ENCODE data around the gene GPR18. TPM values are rescaled to one million over a fixed set of nuclear protein-coding genes. Genes with fewer than 3 reads are reported as not detected.

GPR18 gene
- total RNA-seq, 2 experiments from 2014 or later: 19.7 to 25.4 TPM

- no peaks in the 10 kb centered on the region for H3K27me3 Mint-ChIP-seq
- ChIA-PET CTCF (interaction anchor here (0.9 to 1.2 kb wide), 3 partner anchors 15 to 137 kb away, joined by 3 to 5 read pairs (median 3); no protein-coding TSS in a partner anchor), POLR2A (interaction anchor here (0.5 to 0.7 kb wide), 2 partner anchors 26 to 43 kb away, joined by 3 read pairs; no protein-coding TSS in a partner anchor)
- no peak for DNase-seq
- peaks cover 57% of the 10 kb centered on the region for H3K36me3 Mint-ChIP-seq (ENCODE audit: low read depth)
- H3K4me1 Mint-ChIP-seq: peaks cover 82% of the 10 kb centered on the region
- peak overlapping the region; percentile 76 for H3K27ac Mint-ChIP-seq
- no peaks in the 10 kb centered on the region for H3K9me3 Mint-ChIP-seq
- H3K4me3 Mint-ChIP-seq: no peak overlapping the region
Observed at GRCh38 chr13:99299920-99300341, 41.8 kb upstream of the GPR18 start.

GRCh38 chr13:99299256-99299919, 41.2 kb upstream of the GPR18 start:
- ChIA-PET CTCF (interaction anchor here (0.9 to 2.9 kb wide), 4 partner anchors 9 to 138 kb away, joined by 3 to 9 read pairs (median 4); no protein-coding TSS in a partner anchor), POLR2A (interaction anchor here (0.5 to 0.7 kb wide), 2 partner anchors 26 to 42 kb away, joined by 3 read pairs; no protein-coding TSS in a partner anchor)
- Mint-ChIP-seq H3K36me3 (ENCODE audit: low read depth) (peaks cover 57% of the 10 kb centered on the region), H3K4me3 (no peak overlapping the region), H3K27me3 (no peaks in the 10 kb centered on the region), H3K9me3 (no peaks in the 10 kb centered on the region), H3K4me1 (peaks cover 80% of the 10 kb centered on the region), H3K27ac (peak overlapping the region; percentile 76)
- DNase-seq: no peak

- H3K9me3 Mint-ChIP-seq: no peaks in the 10 kb centered on the region
- ChIA-PET POLR2A (interaction anchor here (0.6 kb wide), 1 partner anchor 24 kb away, joined by 3 read pairs; no protein-coding TSS in a partner anchor), CTCF (interaction anchor here (1.4 to 2.9 kb wide), 2 partner anchors 10 to 33 kb away, joined by 3 to 9 read pairs; no protein-coding TSS in a partner anchor)
- peak overlapping the region; percentile 94 for H3K27ac Mint-ChIP-seq
- peaks cover 80% of the 10 kb centered on the region for H3K4me1 Mint-ChIP-seq
- H3K27me3 Mint-ChIP-seq: no peaks in the 10 kb centered on the region
- no peak for DNase-seq
- H3K4me3 Mint-ChIP-seq: peak overlapping the region; percentile 63
- H3K36me3 Mint-ChIP-seq (ENCODE audit: low read depth): peaks cover 60% of the 10 kb centered on the region
Observed at GRCh38 chr13:99298056-99298455, 39.9 kb upstream of the GPR18 start.

- CTCF ChIA-PET: interaction anchor here (0.8 to 2.9 kb wide), 8 partner anchors 11 to 219 kb away, joined by 3 to 9 read pairs (median 3); no protein-coding TSS in a partner anchor
- POLR2A ChIA-PET: interaction anchor here (0.6 kb wide), 1 partner anchor 25 kb away, joined by 3 read pairs; no protein-coding TSS in a partner anchor
- peak overlapping the region; percentile 94 for H3K27ac Mint-ChIP-seq
- DNase-seq: no peak
- H3K4me1 Mint-ChIP-seq: peaks cover 76% of the 10 kb centered on the region
- peaks cover 58% of the 10 kb centered on the region for H3K36me3 Mint-ChIP-seq (ENCODE audit: low read depth)
- peak overlapping the region; percentile 63 for H3K4me3 Mint-ChIP-seq
- no peaks in the 10 kb centered on the region for H3K27me3 Mint-ChIP-seq
- no peaks in the 10 kb centered on the region for H3K9me3 Mint-ChIP-seq
Observed at GRCh38 chr13:99297331-99297730, 39.2 kb upstream of the GPR18 start.

- POLR2A ChIA-PET: interaction anchor here (0.6 kb wide), 1 partner anchor 70 kb away, joined by 3 read pairs; no protein-coding TSS in a partner anchor
- peak; percentile 37 for DNase-seq
Observed at GRCh38 chr13:99296398-99296797, 38.2 kb upstream of the GPR18 start.

GRCh38 chr13:99295488-99296252, 37.5 kb upstream of the GPR18 start:
- Mint-ChIP-seq H3K36me3 (ENCODE audit: low read depth) (peaks cover 62% of the 10 kb centered on the region), H3K4me3 (peak overlapping the region; percentile 52), H3K4me1 (peaks cover 73% of the 10 kb centered on the region), H3K27ac (peak overlapping the region; percentile 94), H3K27me3 (no peaks in the 10 kb centered on the region), H3K9me3 (no peaks in the 10 kb centered on the region)
- ChIA-PET POLR2A (no interaction called here), CTCF (interaction anchor here (0.8 to 1.8 kb wide), 5 partner anchors 21 to 141 kb away, joined by 3 to 7 read pairs (median 4); no protein-coding TSS in a partner anchor)
- no peak for DNase-seq

More at GRCh38 chr13:99296398-99296797, 38.2 kb upstream of the GPR18 start:
- peaks cover 70% of the 10 kb centered on the region for H3K4me1 Mint-ChIP-seq
- peaks cover 57% of the 10 kb centered on the region for H3K36me3 Mint-ChIP-seq (ENCODE audit: low read depth)
- peak overlapping the region; percentile 94 for H3K27ac Mint-ChIP-seq
- CTCF ChIA-PET: interaction anchor here (0.8 to 2.9 kb wide), 9 partner anchors 10 to 220 kb away, joined by 3 to 9 read pairs (median 3); no protein-coding TSS in a partner anchor
- no peaks in the 10 kb centered on the region for H3K27me3 Mint-ChIP-seq
- H3K4me3 Mint-ChIP-seq: peak overlapping the region; percentile 63
- H3K9me3 Mint-ChIP-seq: no peaks in the 10 kb centered on the region

- CTCF ChIA-PET: interaction anchor here (1.8 kb wide), 1 partner anchor 25 kb away, joined by 4 read pairs; no protein-coding TSS in a partner anchor
- Mint-ChIP-seq H3K27ac (peak overlapping the region; percentile 94), H3K36me3 (ENCODE audit: low read depth) (peaks cover 63% of the 10 kb centered on the region), H3K9me3 (no peaks in the 10 kb centered on the region), H3K4me1 (peaks cover 72% of the 10 kb centered on the region), H3K4me3 (peak overlapping the region; percentile 52), H3K27me3 (no peaks in the 10 kb centered on the region)
- POLR2A ChIA-PET: no interaction called here
- DNase-seq: no peak
Observed at GRCh38 chr13:99294958-99295357, 36.8 kb upstream of the GPR18 start.

- ChIA-PET POLR2A (no interaction called here), CTCF (interaction anchor here (1.8 kb wide), 1 partner anchor 24 kb away, joined by 4 read pairs; no protein-coding TSS in a partner anchor)
- Mint-ChIP-seq H3K27ac (peak overlapping the region; percentile 9), H3K4me3 (no peak overlapping the region), H3K9me3 (no peaks in the 10 kb centered on the region), H3K27me3 (no peaks in the 10 kb centered on the region), H3K36me3 (ENCODE audit: low read depth) (peaks cover 68% of the 10 kb centered on the region), H3K4me1 (peaks cover 73% of the 10 kb centered on the region)
- no peak for DNase-seq
Observed at GRCh38 chr13:99294198-99294597, 36.0 kb upstream of the GPR18 start.

GRCh38 chr13:99293178-99293577, 35.0 kb upstream of the GPR18 start:
- peaks cover 75% of the 10 kb centered on the region for H3K4me1 Mint-ChIP-seq
- no peak for DNase-seq
- H3K36me3 Mint-ChIP-seq (ENCODE audit: low read depth): peaks cover 70% of the 10 kb centered on the region
- POLR2A ChIA-PET: no interaction called here
- H3K27me3 Mint-ChIP-seq: no peaks in the 10 kb centered on the region
- no peaks in the 10 kb centered on the region for H3K9me3 Mint-ChIP-seq
- H3K27ac Mint-ChIP-seq: peak overlapping the region; percentile 34
- CTCF ChIA-PET: interaction anchor here (1.0 to 1.4 kb wide), 3 partner anchors 9 to 143 kb away, joined by 4 to 9 read pairs (median 8); no protein-coding TSS in a partner anchor
- H3K4me3 Mint-ChIP-seq: no peak overlapping the region

- H3K27ac Mint-ChIP-seq: peak overlapping the region; percentile 68
- peaks cover 79% of the 10 kb centered on the region for H3K4me1 Mint-ChIP-seq
- ChIA-PET POLR2A (no interaction called here), CTCF (interaction anchor here (0.6 to 1.0 kb wide), 2 partner anchors 146 to 779 kb away, joined by 3 to 5 read pairs; no protein-coding TSS in a partner anchor)
- H3K9me3 Mint-ChIP-seq: no peaks in the 10 kb centered on the region
- H3K4me3 Mint-ChIP-seq: no peak overlapping the region
- no peaks in the 10 kb centered on the region for H3K27me3 Mint-ChIP-seq
- H3K36me3 Mint-ChIP-seq (ENCODE audit: low read depth): peaks cover 68% of the 10 kb centered on the region
- no peak for DNase-seq
Observed at GRCh38 chr13:99290894-99291293, 32.7 kb upstream of the GPR18 start.

GRCh38 chr13:99289674-99290337, 31.6 kb upstream of the GPR18 start:
- peak overlapping the region; percentile 66 for H3K27ac Mint-ChIP-seq
- POLR2A ChIA-PET: no interaction called here
- H3K36me3 Mint-ChIP-seq (ENCODE audit: low read depth): peaks cover 62% of the 10 kb centered on the region
- peaks cover 78% of the 10 kb centered on the region for H3K4me1 Mint-ChIP-seq
- peak; percentile 26 for DNase-seq
- H3K4me3 Mint-ChIP-seq: no peak overlapping the region
- CTCF ChIA-PET: interaction anchor here (0.7 to 1.1 kb wide), 2 partner anchors 24 to 41 kb away, joined by 3 read pairs; no protein-coding TSS in a partner anchor
- no peaks in the 10 kb centered on the region for H3K9me3 Mint-ChIP-seq
- H3K27me3 Mint-ChIP-seq: no peaks in the 10 kb centered on the region

GRCh38 chr13:99289271-99289670, 31.1 kb upstream of the GPR18 start:
- no peak for DNase-seq
- peaks cover 82% of the 10 kb centered on the region for H3K4me1 Mint-ChIP-seq
- ChIA-PET POLR2A (no interaction called here), CTCF (interaction anchor here (0.7 to 1.5 kb wide), 5 partner anchors 10 to 113 kb away, joined by 3 to 4 read pairs (median 3); no protein-coding TSS in a partner anchor)
- no peaks in the 10 kb centered on the region for H3K27me3 Mint-ChIP-seq
- no peak overlapping the region for H3K4me3 Mint-ChIP-seq
- H3K36me3 Mint-ChIP-seq (ENCODE audit: low read depth): peaks cover 65% of the 10 kb centered on the region
- no peaks in the 10 kb centered on the region for H3K9me3 Mint-ChIP-seq
- peak overlapping the region; percentile 66 for H3K27ac Mint-ChIP-seq
